Suprapubic skin (tissue), 4 donors: ENCODE data around the gene TSPAN32. TPM values are rescaled to one million over a fixed set of nuclear protein-coding genes. Genes with fewer than 3 reads are reported as not detected.

ENCODE experiments used
- DNase-seq, 2 donors: peaks; one replicate each; pipeline ENCODE4 v3.0.0-alpha.2; 2019; ENCODE audit warnings: low spot score in 2 of 2
- H3K27ac ChIP-seq: fragments of 200-600 bp; sonication (generic); one replicate; pipeline ENCODE4 v1.5.1; 2019
- H3K27me3 ChIP-seq: fragments of 200-600 bp; sonication (generic); one replicate; pipeline ENCODE4 v1.5.1; 2019
- H3K36me3 ChIP-seq: fragments of 200-600 bp; sonication (generic); one replicate; pipeline ENCODE4 v1.5.1; 2019
- H3K4me1 ChIP-seq: fragments of 200-600 bp; sonication (generic); one replicate; pipeline ENCODE4 v1.5.1; 2019
- H3K4me3 ChIP-seq: fragments of 200-600 bp; sonication (generic); one replicate; pipeline ENCODE4 v1.5.1; 2019; ENCODE audit warnings: mild to moderate bottlenecking
- H3K9me3 ChIP-seq: fragments of 200-600 bp; sonication (generic); one replicate; pipeline ENCODE4 v1.5.1; 2019
- EP300 ChIP-seq: sonication (generic); formaldehyde crosslinking; IDR thresholded peaks from one replicate; pipeline ENCODE4 v1.6.1; 2017; ENCODE audit warnings: antibody characterized with exemption
- POLR2A ChIP-seq, 2 donors: fragments of 450-650 bp; IDR thresholded peaks; one replicate each; pipeline ENCODE4 v1.6.1; 2017; ENCODE audit warnings: antibody characterized with exemption in 2 of 2, mild to moderate bottlenecking in 2 of 2, moderate library complexity in 2 of 2
- POLR2AphosphoS5 ChIP-seq, 3 donors: sonication (generic); formaldehyde crosslinking; IDR thresholded peaks; one replicate each; pipeline ENCODE4 v1.6.1; 2017; ENCODE audit warnings: antibody characterized with exemption in 3 of 3
- WGBS: methylation state at CpG from one replicate; pipeline ENCODE4 v1.1.5; 2018; 5-methylcytosine and 5-hydroxymethylcytosine counted together
- total RNA-seq, 4 donors: library from RNA; depleted of rRNA; stranded (reverse); fragments of >200 nt; gene quantifications; one replicate each; pipeline ENCODE4 v1.1.0, GENCODE V29; 2016
- TF ChIP-seq, protein P1 (sequence below), 2 donors: fragments of 200-600 bp in 1 of 2; fragments of 450-650 bp in 1 of 2; sonication (generic) in 1 of 2; IDR thresholded peaks; one replicate each; pipeline ENCODE4 v1.5.1; 2016 to 2019; ENCODE audit warnings: antibody characterized with exemption in 2 of 2, mild to moderate bottlenecking in 1 of 2, moderate library complexity in 1 of 2

Gene TSPAN32
- total RNA-seq, 4 donors from 2014 or later, result 0.26 to 4.3 TPM; not detected in 2

DNA sequence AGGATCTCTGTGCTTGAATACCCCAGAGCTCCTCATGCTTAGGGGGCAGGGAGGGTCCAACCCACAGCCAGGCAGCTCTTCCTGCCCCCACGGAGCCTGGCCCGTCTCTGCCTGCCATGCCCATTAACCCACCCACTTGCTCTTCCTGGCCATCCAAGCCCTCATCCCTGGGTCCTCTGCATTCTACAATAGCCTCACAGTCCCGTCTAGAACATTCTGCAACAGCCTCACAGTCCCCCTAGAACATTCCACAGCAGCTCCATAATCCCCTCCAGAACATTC, 15.1 kb downstream of the TSPAN32 start:
- peak; percentile 13 to 60 for DNase-seq
- no peak overlapping the region for H3K4me3 ChIP-seq
- 88% methylated on average over 3 of the region's 3 CpGs for WGBS
- no peaks in the 10 kb centered on the region for H3K9me3 ChIP-seq
- H3K4me1 ChIP-seq, result peaks cover 24% of the 10 kb centered on the region
- TF ChIP-seq POLR2A (IDR thresholded peaks at IDR 0.05), result no peak
- TF ChIP-seq EP300, result no peak
- TF ChIP-seq, protein P1, sequence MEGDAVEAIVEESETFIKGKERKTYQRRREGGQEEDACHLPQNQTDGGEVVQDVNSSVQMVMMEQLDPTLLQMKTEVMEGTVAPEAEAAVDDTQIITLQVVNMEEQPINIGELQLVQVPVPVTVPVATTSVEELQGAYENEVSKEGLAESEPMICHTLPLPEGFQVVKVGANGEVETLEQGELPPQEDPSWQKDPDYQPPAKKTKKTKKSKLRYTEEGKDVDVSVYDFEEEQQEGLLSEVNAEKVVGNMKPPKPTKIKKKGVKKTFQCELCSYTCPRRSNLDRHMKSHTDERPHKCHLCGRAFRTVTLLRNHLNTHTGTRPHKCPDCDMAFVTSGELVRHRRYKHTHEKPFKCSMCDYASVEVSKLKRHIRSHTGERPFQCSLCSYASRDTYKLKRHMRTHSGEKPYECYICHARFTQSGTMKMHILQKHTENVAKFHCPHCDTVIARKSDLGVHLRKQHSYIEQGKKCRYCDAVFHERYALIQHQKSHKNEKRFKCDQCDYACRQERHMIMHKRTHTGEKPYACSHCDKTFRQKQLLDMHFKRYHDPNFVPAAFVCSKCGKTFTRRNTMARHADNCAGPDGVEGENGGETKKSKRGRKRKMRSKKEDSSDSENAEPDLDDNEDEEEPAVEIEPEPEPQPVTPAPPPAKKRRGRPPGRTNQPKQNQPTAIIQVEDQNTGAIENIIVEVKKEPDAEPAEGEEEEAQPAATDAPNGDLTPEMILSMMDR (IDR thresholded peaks at IDR 0.05), result no peak
- TF ChIP-seq POLR2AphosphoS5 (IDR thresholded peaks at IDR 0.05), result no peak
- no peaks in the 10 kb centered on the region for H3K27me3 ChIP-seq
- no peak overlapping the region for H3K27ac ChIP-seq
- no peaks in the 10 kb centered on the region for H3K36me3 ChIP-seq

GRCh38 chr11:2317354-2318050, 15.7 kb downstream of the TSPAN32 start:
- WGBS, result 94% methylated on average over 11 of the region's 17 CpGs
- H3K9me3 ChIP-seq, result no peaks in the 10 kb centered on the region
- no peak overlapping the region for H3K4me3 ChIP-seq
- no peak for TF ChIP-seq EP300
- H3K36me3 ChIP-seq, result no peaks in the 10 kb centered on the region
- H3K27me3 ChIP-seq, result no peaks in the 10 kb centered on the region
- peaks cover 20% of the 10 kb centered on the region for H3K4me1 ChIP-seq
- H3K27ac ChIP-seq, result no peak overlapping the region
- DNase-seq, result peak; percentile 52 to 64

DNA sequence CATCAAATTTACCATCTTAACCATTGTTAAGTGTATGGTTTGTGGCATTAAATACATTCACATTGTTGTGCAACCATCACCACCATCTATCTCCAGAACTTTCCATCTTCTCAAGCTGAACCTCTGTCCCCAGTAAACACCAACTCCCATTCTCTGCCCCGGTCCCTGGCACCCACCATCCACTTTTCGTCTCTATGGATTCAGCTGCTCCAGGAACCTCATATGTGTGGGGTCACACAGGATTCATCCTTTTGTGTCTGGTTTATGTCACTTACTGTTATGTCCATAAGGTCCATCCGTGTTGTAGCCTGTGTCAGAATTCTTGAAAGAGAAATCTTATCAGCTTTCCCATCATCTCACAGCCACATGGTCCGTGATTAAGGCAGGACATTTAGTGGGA, 16.3 kb downstream of the TSPAN32 start:
- peak in 1 of 2 donors; percentile 26 for DNase-seq
- Histone ChIP-seq H3K9me3 (no peaks in the 10 kb centered on the region), H3K4me3 (no peak overlapping the region), H3K36me3 (no peaks in the 10 kb centered on the region), H3K27ac (no peak overlapping the region), H3K27me3 (no peaks in the 10 kb centered on the region), H3K4me1 (peaks cover 16% of the 10 kb centered on the region)
- WGBS, result 94% methylated on average over 4 of the region's 4 CpGs
- TF ChIP-seq, protein P1 (IDR thresholded peaks at IDR 0.05), result no peak
- TF ChIP-seq EP300 (no peak), POLR2A (IDR thresholded peaks at IDR 0.05) (no peak), POLR2AphosphoS5 (IDR thresholded peaks at IDR 0.05) (no peak)

DNA sequence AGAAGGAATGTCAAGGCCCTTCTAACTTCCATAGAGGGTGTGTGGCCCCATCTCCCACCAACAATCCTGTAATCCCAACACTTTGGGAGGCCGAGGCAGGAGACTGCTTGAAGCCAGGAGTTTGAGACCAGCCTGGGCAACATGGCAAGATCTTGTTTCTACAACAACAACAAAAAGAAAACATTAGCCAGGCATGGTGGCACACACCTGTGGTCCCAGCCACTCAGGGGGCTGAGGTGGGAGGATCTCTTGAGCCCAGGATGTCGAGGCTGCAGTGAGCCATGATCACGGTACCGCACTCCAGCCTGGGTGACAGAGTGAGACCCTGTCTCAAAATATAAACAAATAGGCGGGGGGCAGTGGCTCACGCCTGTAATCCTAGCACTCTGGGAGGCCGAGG, 16.9 kb downstream of the TSPAN32 start:
- Histone ChIP-seq H3K9me3 (no peaks in the 10 kb centered on the region), H3K36me3 (no peaks in the 10 kb centered on the region), H3K4me1 (peaks cover 16% of the 10 kb centered on the region), H3K27me3 (no peaks in the 10 kb centered on the region), H3K4me3 (no peak overlapping the region), H3K27ac (no peak overlapping the region)
- TF ChIP-seq EP300 (no peak), POLR2A (IDR thresholded peaks at IDR 0.05) (no peak), POLR2AphosphoS5 (IDR thresholded peaks at IDR 0.05) (no peak)
- TF ChIP-seq, protein P1 (IDR thresholded peaks at IDR 0.05), result no peak
- peak; percentile 29 to 71 for DNase-seq
- 94% methylated on average over 7 of the region's 7 CpGs for WGBS

GRCh38 chr11:2319791-2320472, 18.1 kb downstream of the TSPAN32 start:
- 78% methylated on average over 9 of the region's 10 CpGs for WGBS
- Histone ChIP-seq H3K4me3 (no peak overlapping the region), H3K9me3 (no peaks in the 10 kb centered on the region), H3K27me3 (no peaks in the 10 kb centered on the region), H3K27ac (no peak overlapping the region), H3K4me1 (peaks cover 7% of the 10 kb centered on the region), H3K36me3 (no peaks in the 10 kb centered on the region)
- peak; percentile 30 to 43 for DNase-seq
- TF ChIP-seq EP300 (no peak), POLR2AphosphoS5 (IDR thresholded peaks at IDR 0.05) (no peak)
- TF ChIP-seq, protein P1 (IDR thresholded peaks at IDR 0.05), result no peak
